8988T (cell line): ENCODE data around the gene TMEM170B.

ENCODE experiments used
- DNase-seq: peaks from one replicate; pipeline ENCODE4 v3.0.0; 2011

Gene TMEM170B

DNA sequence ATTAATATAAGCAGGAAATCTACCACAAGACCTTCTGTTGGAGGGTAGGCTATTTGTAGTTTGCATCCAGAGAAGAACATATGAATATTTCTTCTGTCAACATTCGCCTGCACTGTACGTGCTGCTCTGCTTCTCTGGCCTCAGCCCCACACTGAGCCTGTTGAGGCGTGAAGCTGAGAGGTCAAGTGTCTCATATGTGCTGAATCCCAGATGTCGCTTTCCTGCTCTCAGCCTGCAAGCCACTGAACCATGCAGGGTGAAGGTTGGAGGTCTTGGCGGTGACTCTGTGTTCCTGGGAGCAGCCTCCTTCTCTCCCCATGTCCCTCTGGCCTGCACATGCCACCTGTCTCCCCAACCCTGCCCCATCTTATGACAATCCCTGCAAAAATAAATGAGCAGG, 83.6 kb downstream of the TMEM170B start:
- DNase-seq = no peak

- no peak for DNase-seq
Observed at GRCh38 chr6:11622156-11622555, 84.6 kb downstream of the TMEM170B start.

- no peak for DNase-seq
Observed at GRCh38 chr6:11623272-11623671, 85.7 kb downstream of the TMEM170B start.

DNA sequence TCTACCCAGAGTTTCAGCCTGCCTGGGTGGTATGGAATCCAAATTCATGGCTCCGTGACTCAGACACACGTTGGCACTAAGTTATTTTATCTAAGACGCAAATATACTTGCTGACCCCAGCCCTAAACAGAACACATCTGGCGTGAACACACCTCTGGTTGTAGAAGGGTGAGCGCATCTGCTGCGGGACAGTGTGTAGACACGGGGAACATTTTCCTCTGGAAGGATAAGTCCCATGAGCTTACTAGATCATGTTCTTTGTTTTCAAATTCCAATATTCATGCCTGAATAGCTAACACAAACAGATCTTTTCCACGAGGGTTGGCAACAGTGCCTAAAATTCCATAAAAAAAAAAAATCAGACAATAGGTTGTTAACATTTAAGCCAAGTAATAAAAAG, 87.8 kb downstream of the TMEM170B start:
- no peak for DNase-seq

DNA sequence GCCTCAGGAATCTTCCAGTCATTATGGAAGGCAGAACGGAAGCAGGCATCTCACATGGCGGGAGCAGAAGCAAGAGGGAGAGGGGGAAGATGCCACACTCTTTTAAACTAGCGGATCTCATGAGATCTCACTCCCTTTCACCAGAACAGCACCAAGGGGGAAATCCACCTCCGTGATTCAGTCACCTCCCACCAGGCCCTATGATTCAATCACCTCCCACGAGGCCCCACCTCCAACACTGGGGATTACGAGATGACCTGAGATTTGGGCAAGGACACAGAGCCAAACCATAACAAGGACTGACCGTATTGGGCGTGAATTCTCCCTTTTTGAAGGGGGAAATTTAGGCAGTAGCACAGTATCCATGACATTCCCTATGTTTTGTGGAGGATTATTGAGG, 88.8 kb downstream of the TMEM170B start:
- DNase-seq = no peak

GRCh38 chr6:11628562-11628961, 91.0 kb downstream of the TMEM170B start:
- DNase-seq = no peak

- DNase-seq = no peak
Observed at GRCh38 chr6:11631008-11631407, 93.5 kb downstream of the TMEM170B start.

- no peak for DNase-seq
Observed at GRCh38 chr6:11631539-11631938, 94.0 kb downstream of the TMEM170B start.

DNA sequence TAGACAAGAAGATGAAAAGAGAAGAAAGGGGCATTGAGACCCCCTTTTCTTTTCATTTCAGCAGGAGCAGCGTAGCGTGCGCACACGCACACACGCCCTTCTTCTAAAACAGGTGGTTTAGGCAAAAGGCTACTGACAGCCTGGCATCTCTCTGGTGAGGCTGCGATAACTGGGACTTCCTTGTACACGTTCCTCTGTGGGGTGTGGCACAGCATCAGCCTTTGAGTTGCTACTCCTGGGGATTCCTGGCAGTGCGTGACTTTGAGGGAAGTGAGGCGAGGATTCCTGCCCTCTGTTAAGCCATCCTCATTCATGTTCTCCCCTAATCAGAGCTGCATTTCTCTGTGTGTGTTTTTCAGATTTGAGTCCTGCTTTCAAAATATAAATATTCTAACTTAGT, 94.7 kb downstream of the TMEM170B start:
- no peak for DNase-seq

- no peak for DNase-seq
Observed at GRCh38 chr6:11632795-11633511, 95.4 kb downstream of the TMEM170B start.
